ENCODE data around the gene FHL2.

Gene FHL2

DNA sequence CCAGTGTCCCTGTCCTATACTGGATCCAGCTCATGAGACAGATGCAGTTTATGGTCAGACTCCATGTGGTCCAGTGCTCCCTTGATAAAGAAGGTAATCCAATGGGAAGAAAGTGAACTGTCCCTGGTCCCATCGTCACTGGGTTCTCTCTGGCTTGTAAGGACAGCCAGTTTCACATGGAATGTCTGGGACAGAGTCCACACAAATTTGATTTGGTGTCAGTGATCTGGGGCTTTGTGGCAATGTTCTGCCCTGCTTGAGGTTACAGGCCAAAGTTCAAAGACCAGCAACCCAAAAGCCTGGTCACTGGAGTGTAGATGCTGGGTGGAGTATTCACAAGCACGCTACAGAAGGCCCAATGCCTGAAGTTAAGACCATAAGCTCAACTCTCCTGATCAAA lies 22.2 kb upstream of the FHL2 start:
- no peak for DNase-seq

DNA sequence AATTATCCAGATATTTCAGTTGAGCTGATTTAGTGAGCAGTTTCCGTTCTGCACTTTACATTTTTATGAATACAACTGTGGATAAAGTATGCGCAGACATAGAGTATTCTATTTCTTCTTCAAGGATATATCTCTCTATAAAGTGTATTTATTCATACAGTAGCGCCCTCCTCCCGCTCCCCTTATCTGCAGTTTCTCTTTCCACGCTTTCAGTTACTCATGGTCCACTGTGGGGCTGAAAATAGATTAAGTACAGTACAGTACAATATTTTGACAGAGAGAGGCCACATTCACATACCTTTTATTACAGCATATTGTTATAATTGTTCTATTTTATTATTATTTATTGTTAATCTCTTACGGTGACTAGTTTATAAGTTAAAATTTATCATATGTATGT lies 19.7 kb upstream of the FHL2 start:
- no peak for DNase-seq

DNA sequence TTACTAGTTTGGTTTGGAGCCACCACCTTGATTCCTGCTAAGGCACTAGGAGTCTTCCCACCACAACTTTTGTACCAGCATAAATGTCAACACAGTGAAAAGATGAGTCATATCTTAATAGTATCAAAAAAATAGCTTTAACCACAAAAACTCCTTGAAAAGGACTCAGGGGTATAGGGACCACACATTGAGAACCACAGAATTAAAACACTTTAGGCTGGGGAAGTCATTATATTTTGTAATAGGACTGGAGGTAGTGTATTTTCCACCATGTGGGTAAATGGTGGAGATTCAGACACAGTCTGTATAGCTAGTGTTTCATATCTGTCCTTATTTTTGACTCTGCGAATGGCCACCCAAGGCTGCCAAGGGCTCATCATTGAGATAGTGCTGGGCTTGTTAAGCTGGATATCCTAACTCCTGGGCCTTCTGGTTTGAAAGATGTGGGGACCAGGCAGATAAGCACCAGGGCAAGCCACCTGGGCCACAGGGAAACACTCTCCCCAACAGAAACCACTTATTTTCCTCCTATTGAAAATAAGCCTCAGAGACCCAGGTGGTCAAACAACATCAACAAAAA lies 19.1 kb upstream of the FHL2 start:
- no peak for DNase-seq

DNA sequence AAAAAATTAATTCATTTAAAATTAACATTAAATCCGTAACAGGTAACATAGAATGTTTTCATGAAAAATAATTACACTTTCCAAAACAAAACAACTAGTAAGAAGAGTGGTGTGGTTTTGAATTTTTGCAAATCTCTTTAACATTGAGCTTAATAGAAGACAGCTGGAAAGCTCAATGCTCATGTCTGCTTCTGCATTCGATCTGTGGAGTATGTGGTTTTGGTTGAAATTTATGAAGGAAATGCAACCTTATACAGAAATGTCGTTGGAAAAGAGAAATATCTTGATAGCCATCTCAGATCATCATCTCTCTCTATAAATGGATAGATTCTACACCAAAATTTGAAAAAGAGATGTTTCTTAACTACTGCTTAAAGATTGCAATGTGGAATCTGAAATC lies 17.3 kb upstream of the FHL2 start:
- no peak for DNase-seq

DNA sequence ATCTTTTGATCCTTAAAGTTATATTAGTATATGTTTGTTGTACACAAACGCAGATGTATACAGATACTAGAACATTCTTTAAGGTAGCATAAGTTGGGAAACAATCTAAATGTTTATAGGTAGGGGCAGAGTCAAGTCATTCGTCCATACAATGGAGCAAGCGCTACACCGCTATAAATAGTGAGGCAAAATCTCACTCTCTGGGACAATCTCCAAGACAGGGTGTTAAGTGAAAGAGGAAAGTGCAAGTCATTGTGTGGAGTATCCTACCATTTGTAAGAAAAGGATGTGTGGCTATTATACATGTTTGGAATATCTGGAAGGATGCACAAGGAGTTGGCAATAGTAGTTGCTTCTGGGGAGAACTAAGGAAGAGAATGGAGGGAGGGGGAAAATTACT lies 16.2 kb upstream of the FHL2 start:
- no peak for DNase-seq

DNA sequence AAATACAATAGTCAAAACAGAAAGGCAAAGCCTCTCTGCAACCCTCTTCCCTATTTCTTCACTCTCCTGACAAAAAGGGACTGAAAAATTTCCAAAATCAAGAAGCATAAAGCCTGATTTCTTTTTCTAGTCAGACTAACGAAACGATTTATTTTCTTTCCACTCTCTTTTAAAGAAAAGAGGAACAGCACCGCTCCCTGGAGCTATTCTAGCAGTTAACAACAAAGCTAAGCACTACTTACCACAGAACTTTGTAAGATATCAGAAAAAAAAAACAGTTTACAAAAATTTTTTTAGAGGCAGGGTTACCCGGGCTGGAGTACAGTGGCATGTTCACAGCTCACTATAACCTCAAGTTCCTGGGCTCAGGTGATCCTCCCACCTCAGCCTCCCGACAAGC lies 14.4 kb upstream of the FHL2 start:
- no peak for DNase-seq

DNA sequence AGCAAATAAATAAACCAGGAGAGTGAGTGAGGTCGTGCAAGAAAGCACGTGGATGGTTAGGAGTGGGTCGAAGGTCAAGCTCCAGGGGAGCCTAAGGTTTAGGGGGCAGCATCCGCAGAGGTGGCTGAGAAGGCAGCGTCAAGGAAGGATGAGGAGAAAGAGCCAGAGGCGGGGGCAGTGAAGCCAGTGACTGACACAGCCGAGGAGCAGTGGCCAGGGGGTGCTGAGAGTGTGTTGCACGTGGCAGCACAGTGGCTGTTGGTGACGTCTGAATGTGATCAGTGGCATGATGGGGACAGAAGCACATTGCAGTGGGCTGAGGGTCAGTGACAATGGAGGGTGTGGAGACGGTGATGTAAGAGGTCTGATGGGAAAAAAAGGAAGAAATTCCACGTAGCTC lies 13.7 kb upstream of the FHL2 start:
- DNase-seq: no peak

DNA sequence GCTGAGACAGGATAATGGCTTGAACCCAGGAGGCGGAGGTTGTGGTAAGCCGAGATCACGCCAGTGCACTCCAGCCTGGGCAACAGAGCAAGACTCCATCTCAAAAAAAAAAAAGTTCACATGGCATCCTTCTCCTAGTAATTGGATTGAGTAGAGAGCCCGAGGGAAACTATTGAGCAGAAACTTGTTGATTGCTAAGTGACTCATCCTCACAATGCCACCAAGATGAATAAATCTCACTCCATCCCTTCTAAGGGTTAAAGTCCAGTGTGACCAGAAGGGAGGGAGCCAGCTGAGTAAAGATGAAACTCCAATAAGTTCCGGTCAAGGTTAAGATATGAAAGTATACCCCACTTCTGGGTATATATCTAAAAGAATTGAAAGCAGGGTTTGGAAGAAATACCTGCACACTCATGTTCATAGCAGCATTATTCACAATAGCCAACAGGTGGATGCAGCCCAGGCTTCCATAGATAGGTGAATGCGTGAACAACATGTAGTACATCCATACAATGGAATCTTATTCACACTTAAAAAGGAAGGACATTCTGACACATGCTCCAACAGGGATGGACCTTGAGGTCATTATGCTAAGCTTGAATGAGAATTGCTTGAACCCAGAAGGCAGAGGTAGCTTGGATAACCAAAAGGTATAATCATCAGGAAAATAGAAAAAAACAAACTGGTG lies 13.0 kb upstream of the FHL2 start:
- no peak for DNase-seq

DNA sequence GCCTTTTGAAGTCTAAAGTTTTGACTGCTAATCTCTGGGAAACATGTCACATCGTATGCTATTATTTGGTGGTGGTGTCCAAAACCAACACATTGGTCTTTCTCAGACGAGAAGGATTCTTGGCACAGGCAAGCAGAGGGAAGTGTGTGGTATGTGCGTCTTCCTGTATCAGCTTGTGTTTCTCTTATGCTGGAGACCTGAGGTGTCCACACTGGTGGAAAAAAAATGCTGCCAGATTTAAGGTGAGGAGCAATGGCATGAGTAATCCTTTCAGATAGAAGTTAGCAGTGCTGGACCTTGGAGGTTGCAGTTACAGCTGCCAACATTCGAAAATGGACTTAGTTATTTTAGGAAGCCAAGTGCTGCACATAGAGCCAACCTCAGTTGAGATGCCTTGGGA lies 11.7 kb upstream of the FHL2 start:
- no peak for DNase-seq

DNA sequence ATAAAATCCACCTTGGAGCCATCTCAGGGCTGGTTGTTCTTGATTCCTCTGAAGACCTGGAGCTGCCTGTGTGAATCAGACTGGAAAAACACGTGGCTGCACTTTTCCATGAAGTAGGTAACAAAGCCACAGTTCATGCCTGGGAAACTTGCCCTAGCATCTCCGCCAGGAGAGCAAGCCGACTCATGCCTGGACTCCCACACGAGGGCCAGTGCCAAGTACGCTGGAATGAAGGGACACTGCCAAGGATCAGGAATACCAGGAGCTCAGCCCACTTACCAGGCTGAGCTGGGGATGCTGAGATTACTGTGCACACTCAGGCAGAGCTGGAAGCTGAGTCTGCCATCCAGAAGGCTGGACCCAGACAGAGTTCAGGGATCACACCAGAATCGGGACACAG lies 10.9 kb upstream of the FHL2 start:
- no peak for DNase-seq

DNA sequence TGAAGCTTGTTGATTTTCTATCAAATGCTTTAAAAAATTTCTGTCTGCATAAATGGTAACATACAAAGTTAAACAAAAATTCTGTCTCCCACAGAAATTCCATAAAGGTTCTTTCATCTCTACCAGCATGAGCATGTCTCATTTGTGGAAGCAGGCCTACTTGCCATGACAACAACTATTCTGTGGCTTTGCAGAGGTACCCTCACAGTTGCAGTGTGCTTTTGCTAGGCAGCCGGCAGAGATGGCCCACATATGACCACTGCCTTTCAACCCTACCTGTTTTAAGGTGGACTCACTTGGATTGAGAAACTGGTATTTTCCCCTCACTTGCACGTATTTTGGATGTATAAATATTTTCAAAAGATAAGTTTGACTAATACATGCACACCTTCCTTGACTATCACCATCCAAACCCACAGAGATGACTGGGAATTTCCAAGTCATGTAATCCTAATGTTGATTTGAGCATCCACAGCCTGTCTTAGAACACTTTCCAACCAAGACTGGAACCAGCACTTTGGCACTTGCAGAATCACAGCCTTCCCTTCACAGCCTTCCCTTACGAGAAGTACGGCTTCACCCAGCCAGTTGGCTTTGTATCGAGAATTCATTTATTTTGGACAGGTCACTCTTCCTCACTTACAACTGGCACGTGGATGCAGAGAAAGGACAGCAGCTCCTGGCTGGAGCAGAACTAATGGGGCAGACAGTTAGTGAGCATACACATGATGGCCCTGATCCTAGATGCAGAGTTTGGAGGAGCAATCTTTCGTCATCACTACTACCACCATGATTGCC lies 9.3 kb upstream of the FHL2 start:
- DNase-seq: no peak

DNA sequence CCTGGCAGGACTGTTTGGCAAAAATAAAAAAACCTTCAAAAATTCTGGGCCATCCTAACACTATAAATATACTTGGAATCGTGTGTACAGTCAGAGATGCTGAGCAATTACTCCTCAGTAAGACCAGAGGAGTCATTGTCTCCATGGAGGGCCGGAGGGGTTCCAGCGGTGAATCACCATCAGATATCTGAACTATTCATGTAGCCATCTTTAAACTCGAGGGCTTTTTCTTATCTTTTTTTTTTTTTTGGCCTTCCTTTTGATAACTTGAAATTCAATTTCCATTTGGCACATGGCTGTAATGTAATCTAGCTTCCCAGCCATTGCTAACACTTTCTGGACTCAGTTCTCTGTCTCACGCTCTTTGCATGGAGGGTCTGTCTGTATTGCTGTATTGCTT lies 7.4 kb upstream of the FHL2 start:
- DNase-seq: no peak

DNA sequence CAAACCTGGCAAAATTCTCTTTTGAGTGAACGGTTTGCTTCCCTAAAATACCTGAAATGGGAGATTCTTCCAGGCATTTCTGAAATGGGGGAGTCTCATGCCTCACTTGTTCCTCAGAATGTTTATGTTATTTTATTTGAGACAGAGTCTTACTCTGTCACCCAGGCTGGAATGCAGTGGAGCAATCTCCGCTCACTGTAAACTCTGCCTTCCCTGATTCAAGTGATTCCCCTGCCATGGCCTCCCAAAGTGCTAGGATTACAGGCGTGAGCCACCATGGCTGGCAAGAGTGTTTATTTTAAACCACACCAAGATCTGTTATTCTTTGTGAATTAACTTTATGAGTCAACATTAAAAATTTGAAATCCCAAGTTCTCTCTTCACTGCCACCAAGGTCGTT lies 6.4 kb upstream of the FHL2 start:
- DNase-seq: no peak

DNA sequence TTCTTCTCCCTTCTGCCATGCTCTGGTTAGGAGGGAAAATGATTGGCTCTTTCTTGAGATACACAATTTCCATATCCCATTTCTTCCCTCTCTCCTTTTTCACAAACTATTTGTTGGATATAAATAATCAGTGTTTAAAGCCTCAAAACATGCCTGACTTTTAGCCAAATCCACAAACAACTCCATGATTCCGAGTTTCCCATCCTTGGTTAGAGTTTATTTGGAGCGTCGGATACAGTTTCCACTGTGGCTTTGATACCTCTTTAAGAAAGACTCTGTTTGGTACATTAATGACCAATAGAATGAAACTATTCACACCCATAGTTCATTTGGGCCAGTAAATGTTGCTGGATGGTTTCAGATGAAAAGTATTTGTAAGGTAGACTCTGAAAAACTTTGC lies 5.9 kb upstream of the FHL2 start:
- DNase-seq: no peak

DNA sequence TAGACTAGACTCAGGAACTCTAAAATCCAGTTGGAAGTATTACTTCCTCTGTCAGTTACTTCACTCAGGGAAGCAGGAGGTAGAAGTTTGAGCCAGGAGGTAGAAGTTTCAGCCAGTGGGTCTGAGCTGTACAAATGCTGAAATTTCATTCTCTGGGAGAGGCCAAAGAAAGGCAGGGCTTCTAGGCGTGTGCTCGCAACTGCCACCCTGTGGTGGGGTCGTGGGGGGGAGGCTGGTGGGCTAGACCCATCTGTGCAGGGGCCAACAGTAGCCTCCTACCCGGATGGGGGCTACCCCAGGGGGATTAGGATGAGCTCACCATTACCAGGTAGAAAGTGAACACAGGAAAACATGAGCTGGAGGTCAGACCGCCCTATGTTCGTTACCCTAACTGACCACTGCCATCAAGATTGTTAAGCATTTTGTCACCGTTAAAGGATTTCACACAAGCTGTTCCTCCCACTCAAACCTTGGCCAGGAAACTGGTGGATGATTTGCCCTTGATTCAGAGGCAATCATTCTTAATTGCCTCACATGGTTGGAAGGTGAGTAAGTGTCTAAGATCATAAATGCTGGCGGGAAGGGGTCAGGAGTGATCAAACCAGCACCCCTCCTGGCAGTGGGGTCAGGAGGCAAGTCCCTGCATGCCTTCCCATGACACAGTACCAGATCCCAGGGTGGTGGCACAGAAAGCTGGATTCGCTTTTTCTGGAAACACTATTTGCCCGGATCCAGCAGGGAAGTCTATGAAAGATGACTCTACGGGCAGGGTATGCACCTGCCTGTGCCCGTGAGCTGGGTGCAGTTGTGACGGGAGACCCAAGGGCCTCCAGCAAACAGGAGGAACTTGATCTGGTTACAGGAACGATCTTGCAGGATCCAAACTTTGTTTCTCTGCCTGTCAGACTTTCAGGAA lies 5.2 kb upstream of the FHL2 start:
- no peak for DNase-seq

DNA sequence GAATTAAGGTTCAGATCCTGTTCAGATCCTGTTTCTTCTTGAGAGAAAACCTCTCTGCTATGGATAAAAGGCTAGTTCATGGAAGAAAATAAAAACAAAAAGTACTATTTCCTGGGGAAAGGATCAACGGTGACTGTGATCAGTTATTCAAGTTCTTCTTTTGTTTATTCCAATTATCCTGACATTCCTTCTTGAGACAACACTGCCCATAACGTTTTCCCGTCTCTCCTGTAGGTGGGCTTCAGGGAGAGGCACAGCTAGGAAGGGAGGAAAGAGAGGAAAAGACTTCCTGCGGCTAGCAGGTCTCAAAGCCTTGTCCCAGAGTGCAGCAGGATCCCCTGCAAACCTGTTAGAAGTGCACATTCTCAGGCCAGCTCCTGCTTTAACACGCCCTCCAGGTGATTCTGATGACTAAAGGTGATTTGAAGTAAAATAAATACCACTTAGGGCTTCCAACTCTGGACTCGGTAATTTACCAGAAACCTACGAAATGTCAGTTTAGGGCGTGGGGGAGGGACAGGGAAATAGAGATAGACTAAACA lies 4.5 kb upstream of the FHL2 start:
- no peak for DNase-seq

DNA sequence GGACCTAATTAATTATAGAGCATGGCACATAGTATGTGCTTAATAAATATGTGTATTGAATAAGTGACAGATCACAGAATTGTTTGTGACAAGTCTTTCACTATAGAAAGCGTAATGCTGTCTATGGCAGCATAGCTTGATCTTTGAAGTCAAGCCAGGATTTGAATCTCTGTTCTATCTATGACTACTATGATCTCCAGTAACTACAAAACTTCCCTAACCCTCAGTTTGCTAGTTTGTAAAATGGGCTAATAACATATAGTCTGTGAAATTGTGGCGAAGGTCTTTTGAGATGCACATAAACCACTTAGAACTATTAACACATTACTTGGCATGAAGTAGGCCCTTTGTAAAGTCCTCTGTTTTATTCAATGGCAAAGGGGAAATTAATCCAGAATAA lies 4.0 kb upstream of the FHL2 start:
- DNase-seq: no peak

DNA sequence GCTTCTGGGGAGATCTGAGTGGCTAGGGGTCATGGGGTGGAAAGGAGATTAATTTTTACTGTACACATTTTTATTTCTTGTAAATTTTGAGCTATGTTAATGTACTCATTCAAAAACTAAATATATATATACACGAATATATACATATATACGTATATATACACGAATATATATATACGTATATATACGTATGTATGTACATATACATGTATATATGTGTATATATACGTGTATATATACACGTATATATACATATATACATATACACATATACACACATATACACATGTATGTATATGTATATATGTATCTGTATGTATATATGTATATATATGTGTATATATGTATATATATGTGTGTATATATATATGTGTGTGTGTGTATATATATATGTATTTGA lies 3.0 kb upstream of the FHL2 start:
- DNase-seq: no peak

DNA sequence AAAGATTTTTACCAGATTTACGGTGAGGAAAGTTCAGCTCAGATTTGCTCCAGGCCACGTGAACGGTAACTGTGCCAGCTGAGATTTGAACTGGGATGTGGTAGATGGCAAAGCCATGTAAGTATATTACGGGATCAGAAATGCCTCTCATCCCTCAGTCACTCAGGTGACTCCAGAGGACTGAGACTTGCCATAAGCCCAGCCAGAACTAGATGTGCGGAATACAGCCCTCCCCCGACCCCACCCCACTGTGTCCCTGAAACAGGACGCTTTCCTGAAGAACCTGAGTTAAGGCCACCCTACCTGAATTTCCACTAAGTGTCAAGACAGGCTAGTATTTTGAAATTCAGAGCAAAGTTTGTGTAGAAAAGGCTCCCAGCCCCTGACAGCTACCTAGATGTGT lies 1.3 kb upstream of the FHL2 start:
- no peak for DNase-seq

DNA sequence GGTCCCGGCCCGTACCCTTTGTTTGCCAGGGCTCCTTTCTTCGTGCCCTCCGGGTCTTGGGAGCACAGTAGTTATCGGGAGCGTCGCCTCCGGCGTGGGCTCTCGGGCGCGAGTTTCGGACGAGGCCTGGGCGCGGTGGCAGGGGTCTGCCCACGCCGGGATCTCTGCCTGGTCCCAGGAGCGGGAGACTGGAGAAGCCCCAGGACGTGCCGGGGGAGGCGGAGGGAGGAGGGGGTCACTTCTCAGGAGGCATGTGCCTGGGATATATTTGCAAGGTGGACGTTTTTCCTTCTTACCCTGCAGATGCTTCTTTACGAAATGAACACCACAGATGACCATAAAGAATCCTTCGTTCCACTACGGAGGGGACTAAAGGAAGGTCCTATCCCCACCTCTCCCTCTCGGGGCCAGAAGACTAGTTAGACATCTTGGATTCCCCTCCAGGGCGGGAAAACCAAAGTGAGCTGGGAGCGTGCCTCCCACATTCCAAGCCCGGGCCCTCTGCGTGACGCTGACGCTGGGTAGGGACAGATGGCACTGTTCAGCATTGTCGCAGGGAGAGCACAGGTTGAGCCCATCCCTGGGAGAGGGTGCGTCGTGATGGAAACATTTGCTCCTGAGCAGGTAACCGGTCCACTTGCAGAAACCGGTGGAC lies 483 bp upstream of the FHL2 start:
- DNase-seq: no peak

DNA sequence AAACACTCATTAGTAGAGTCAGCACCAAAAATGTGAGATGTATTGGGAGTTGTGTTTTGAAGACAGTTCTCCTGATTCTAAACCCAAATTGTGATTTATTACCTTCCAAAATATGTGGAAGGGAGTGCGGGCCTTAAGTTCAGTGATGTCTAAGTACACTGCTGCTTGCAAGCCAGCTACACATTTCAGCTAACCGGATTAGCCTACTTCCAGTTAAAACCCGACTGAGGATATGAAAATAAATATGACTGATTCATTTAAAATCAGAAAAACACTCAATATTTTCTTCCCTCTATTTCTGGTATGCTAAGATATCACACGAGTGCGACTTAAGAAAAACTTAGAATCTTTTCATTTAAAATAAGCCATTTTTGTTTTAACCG lies 907 bp downstream of the FHL2 start:
- no peak for DNase-seq

DNA sequence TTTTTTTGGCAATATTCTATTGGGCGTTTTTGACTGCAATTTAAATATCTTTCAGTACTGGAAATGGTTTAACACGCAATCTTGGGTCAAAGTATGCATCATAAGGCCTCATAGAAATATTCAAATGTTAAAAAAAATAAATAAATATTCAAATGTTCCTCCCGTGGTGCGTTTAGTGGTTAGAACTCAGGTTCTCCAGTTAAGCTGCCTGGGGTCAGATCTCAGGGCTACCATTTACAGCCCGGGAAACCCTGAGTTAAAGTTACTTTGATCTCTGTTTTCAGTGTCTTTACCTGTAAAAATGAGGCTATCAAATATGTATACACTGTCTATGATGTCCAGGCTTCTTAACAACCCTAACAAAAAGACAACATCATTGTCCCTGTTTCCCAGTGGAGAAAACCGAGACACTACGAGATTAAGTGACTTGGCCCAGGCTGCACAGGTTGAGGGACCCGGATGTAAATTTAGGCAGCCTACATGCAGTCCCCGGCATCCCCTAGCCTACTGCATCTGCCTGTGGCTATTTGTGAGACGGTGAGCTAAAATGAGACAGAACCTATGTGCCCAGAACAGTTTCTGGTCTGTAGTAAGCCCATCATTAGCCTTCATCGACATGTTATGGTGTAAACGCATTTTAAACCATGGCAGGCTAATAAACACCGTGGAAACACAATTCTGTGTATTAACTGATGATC lies 1.7 kb downstream of the FHL2 start:
- no peak for DNase-seq
